ENCODE measurements around the gene RNASE1. TPM values are rescaled to one million over a fixed set of nuclear protein-coding genes. Genes with fewer than 3 reads are reported as not detected.

RNASE1 gene
- total and polyA plus RNA-seq, 2 experiments from 2014 or later: 0.56 to 1.7 TPM

DNA sequence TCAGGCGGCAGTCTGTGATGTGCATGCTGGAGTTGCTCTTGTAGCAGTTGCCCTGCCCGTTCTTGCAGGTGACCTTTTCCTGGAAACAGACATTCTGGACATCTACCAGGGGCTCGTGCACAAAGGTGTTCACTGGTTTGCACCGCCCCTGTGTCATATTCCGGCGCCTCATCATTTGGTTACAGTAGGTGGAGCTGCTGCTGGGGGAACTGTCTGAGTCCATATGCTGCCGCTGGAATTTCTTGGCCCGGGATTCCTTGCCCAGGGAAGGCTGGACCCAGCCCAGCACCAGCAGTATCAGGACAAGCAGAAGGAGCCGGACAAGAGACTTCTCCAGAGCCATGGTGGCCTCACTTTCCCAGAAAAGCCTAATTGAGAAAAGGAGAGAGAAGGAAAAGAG, 918 bp downstream of the RNASE1 start:
- H3F3A ChIP-seq (replicated peaks; ENCODE audit: low read depth): no peaks in the 10 kb centered on the region
- no peak overlapping the region for H3K4me2 ChIP-seq
- Mint-ChIP-seq H3K27me3 (ENCODE audit: insufficient read depth, low read depth, poor library complexity) (no peaks in the 10 kb centered on the region), H3K4me3 (no peak overlapping the region), H3K27ac (no peak overlapping the region), H3K36me3 (ENCODE audit: low read depth) (no peaks in the 10 kb centered on the region; the same call in 2 of the 3 replicates), H3K9me3 (no peaks in the 10 kb centered on the region), H3K4me1 (peaks cover 49% of the 10 kb centered on the region)
- H3K36me3 ChIP-seq (ENCODE audit: insufficient read depth): no peaks in the 10 kb centered on the region
- no peak for ATAC-seq
- peaks cover 12% of the 10 kb centered on the region for H3K9me2 ChIP-seq (ENCODE audit: insufficient read depth)
- no peaks in the 10 kb centered on the region for H3K27me3 ChIP-seq (ENCODE audit: insufficient read depth)
- no peak for TF ChIP-seq ZNF331 (CRISPR knock-in tag; IDR thresholded peaks at IDR 0.05; ENCODE audit: low read depth)
- TF ChIP-seq REST (IDR thresholded peaks at IDR 0.05; ENCODE audit: unreplicated experiment): no peak
- TF ChIP-seq EZH2 (IDR thresholded peaks at IDR 0.05; ENCODE audit: low read depth, unreplicated experiment): no peak
- TF ChIP-seq CREB1 (CRISPR knock-in tag; IDR thresholded peaks at IDR 0.05; ENCODE audit: low read depth): no peak
- no peak for TF ChIP-seq NANOG (IDR thresholded peaks at IDR 0.05; ENCODE audit: borderline replicate concordance)
- TF ChIP-seq EZH2phosphoT487 (IDR thresholded peaks at IDR 0.05; ENCODE audit: unreplicated experiment): no peak
- TF ChIP-seq, protein P1, sequence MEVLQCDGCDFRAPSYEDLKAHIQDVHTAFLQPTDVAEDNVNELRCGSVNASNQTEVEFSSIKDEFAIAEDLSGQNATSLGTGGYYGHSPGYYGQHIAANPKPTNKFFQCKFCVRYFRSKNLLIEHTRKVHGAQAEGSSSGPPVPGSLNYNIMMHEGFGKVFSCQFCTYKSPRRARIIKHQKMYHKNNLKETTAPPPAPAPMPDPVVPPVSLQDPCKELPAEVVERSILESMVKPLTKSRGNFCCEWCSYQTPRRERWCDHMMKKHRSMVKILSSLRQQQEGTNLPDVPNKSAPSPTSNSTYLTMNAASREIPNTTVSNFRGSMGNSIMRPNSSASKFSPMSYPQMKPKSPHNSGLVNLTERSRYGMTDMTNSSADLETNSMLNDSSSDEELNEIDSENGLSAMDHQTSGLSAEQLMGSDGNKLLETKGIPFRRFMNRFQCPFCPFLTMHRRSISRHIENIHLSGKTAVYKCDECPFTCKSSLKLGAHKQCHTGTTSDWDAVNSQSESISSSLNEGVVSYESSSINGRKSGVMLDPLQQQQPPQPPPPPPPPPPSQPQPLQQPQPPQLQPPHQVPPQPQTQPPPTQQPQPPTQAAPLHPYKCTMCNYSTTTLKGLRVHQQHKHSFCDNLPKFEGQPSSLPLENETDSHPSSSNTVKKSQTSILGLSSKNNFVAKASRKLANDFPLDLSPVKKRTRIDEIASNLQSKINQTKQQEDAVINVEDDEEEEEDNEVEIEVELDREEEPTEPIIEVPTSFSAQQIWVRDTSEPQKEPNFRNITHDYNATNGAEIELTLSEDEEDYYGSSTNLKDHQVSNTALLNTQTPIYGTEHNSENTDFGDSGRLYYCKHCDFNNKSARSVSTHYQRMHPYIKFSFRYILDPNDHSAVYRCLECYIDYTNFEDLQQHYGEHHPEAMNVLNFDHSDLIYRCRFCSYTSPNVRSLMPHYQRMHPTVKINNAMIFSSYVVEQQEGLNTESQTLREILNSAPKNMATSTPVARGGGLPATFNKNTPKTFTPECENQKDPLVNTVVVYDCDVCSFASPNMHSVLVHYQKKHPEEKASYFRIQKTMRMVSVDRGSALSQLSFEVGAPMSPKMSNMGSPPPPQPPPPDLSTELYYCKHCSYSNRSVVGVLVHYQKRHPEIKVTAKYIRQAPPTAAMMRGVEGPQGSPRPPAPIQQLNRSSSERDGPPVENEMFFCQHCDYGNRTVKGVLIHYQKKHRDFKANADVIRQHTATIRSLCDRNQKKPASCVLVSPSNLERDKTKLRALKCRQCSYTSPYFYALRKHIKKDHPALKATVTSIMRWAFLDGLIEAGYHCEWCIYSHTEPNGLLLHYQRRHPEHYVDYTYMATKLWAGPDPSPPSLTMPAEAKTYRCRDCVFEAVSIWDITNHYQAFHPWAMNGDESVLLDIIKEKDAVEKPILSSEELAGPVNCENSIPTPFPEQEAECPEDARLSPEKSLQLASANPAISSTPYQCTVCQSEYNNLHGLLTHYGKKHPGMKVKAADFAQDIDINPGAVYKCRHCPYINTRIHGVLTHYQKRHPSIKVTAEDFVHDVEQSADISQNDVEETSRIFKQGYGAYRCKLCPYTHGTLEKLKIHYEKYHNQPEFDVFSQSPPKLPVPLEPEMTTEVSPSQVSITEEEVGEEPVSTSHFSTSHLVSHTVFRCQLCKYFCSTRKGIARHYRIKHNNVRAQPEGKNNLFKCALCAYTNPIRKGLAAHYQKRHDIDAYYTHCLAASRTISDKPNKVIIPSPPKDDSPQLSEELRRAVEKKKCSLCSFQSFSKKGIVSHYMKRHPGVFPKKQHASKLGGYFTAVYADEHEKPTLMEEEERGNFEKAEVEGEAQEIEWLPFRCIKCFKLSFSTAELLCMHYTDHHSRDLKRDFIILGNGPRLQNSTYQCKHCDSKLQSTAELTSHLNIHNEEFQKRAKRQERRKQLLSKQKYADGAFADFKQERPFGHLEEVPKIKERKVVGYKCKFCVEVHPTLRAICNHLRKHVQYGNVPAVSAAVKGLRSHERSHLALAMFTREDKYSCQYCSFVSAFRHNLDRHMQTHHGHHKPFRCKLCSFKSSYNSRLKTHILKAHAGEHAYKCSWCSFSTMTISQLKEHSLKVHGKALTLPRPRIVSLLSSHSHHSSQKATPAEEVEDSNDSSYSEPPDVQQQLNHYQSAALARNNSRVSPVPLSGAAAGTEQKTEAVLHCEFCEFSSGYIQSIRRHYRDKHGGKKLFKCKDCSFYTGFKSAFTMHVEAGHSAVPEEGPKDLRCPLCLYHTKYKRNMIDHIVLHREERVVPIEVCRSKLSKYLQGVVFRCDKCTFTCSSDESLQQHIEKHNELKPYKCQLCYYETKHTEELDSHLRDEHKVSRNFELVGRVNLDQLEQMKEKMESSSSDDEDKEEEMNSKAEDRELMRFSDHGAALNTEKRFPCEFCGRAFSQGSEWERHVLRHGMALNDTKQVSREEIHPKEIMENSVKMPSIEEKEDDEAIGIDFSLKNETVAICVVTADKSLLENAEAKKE (CRISPR knock-in tag; IDR thresholded peaks at IDR 0.05): no peak
- no peak for TF ChIP-seq JUNB (IDR thresholded peaks at IDR 0.05; ENCODE audit: unreplicated experiment)
- TF ChIP-seq ZNF114 (CRISPR knock-in tag; IDR thresholded peaks at IDR 0.05): no peak
- no peak for TF ChIP-seq POLR2AphosphoS5 (IDR thresholded peaks at IDR 0.05; ENCODE audit: low read depth)
- no peak for TF ChIP-seq ETS1 (IDR thresholded peaks at IDR 0.05)
- no peak for TF ChIP-seq CTCF (conservative IDR thresholded peaks at IDR 0.05; ENCODE audit: low read depth in 2 of 2)
- peaks cover 29% of the 10 kb centered on the region for H3K4me1 ChIP-seq (ENCODE audit: insufficient read depth)
- no peak overlapping the region for H3K4me3 ChIP-seq
- no peaks in the 10 kb centered on the region for H3K79me2 ChIP-seq (replicated peaks; ENCODE audit: insufficient read depth)
- DNase-seq (ENCODE audit: low spot score): no peak
- H2AFZ ChIP-seq: no peak overlapping the region
- no peaks in the 10 kb centered on the region for H4K20me1 ChIP-seq (replicated peaks; ENCODE audit: insufficient read depth)
- H3K27ac ChIP-seq (ENCODE audit: low read depth): no peak overlapping the region
